Chondrocyte (in vitro differentiated cells): ENCODE measurements around the gene SHC3. TPM values are rescaled to one million over a fixed set of nuclear protein-coding genes. Genes with fewer than 3 reads are reported as not detected.

Experiments used
- DNase-seq: peaks from one replicate; pipeline ENCODE4 v3.0.0; 2021; ENCODE audit warnings: mixed read lengths, low spot score
- H3K27ac Mint-ChIP-seq: one replicate; pipeline ENCODE4 v1.8.0; 2021; ENCODE audit warnings: mild to moderate bottlenecking, moderate library complexity, mixed read lengths; ENCODE audit not compliant: unreplicated experiment
- H3K27me3 Mint-ChIP-seq: 2 replicates; pipeline ENCODE4 v1.8.0; 2021; ENCODE audit warnings: low read depth, mixed read lengths
- H3K36me3 Mint-ChIP-seq: 2 replicates; pipeline ENCODE4 v1.8.0; 2021; ENCODE audit warnings: low read depth, mixed read lengths
- H3K4me1 Mint-ChIP-seq: 2 replicates; pipeline ENCODE4 v1.8.0; 2021; ENCODE audit warnings: low read depth, mild to moderate bottlenecking, mixed read lengths
- H3K4me3 Mint-ChIP-seq: one replicate; pipeline ENCODE4 v1.8.0; 2021; ENCODE audit warnings: mild to moderate bottlenecking, moderate library complexity, mixed read lengths; ENCODE audit not compliant: unreplicated experiment
- H3K9me3 Mint-ChIP-seq: 2 replicates; pipeline ENCODE4 v1.8.0; 2021; ENCODE audit warnings: low read depth, mixed read lengths
- CTCF ChIP-seq: fragments of 200-600 bp; sonication (generic); IDR thresholded peaks from 2 replicates; pipeline ENCODE4 v1.5.0; 2021; ENCODE audit warnings: antibody characterized with exemption, mild to moderate bottlenecking, moderate library complexity
- total RNA-seq: library from RNA; stranded (reverse); gene quantifications from 3 replicates; pipeline ENCODE4 v1.2.1, GENCODE V29; 2021

SHC3 gene
- total RNA-seq, 1 donor from 2014 or later = 0.30 TPM

- Mint-ChIP-seq H3K27ac (no peak overlapping the region), H3K27me3 (no peaks in the 10 kb centered on the region), H3K9me3 (peaks cover 9% of the 10 kb centered on the region), H3K36me3 (no peaks in the 10 kb centered on the region), H3K4me3 (no peak overlapping the region), H3K4me1 (peaks cover 20% of the 10 kb centered on the region)
- no peak for TF ChIP-seq CTCF
- DNase-seq = no peak
Observed at GRCh38 chr9:89020754-89021153, 157.9 kb downstream of the SHC3 start.

- no peaks in the 10 kb centered on the region for H3K36me3 Mint-ChIP-seq
- peaks cover 9% of the 10 kb centered on the region for H3K9me3 Mint-ChIP-seq
- TF ChIP-seq CTCF = no peak
Observed at GRCh38 chr9:89015336-89015735, 163.3 kb downstream of the SHC3 start.

GRCh38 chr9:89014153-89014552 lies 164.5 kb downstream of the SHC3 start:
- no peaks in the 10 kb centered on the region for H3K27me3 Mint-ChIP-seq
- H3K4me3 Mint-ChIP-seq = no peak overlapping the region
- no peak for DNase-seq
- no peak for TF ChIP-seq CTCF
- no peak overlapping the region for H3K27ac Mint-ChIP-seq
- H3K4me1 Mint-ChIP-seq = peaks cover 8% of the 10 kb centered on the region
- no peaks in the 10 kb centered on the region for H3K36me3 Mint-ChIP-seq
- peaks cover 4% of the 10 kb centered on the region for H3K9me3 Mint-ChIP-seq

More at GRCh38 chr9:89015336-89015735, 163.3 kb downstream of the SHC3 start:
- DNase-seq = no peak
- H3K4me1 Mint-ChIP-seq = peaks cover 8% of the 10 kb centered on the region
- H3K4me3 Mint-ChIP-seq = no peak overlapping the region
- H3K27me3 Mint-ChIP-seq = no peaks in the 10 kb centered on the region
- H3K27ac Mint-ChIP-seq = no peak overlapping the region

- H3K4me3 Mint-ChIP-seq = no peak overlapping the region
- H3K27ac Mint-ChIP-seq = no peak overlapping the region
- H3K27me3 Mint-ChIP-seq = peaks cover 3% of the 10 kb centered on the region
- DNase-seq = no peak
- no peaks in the 10 kb centered on the region for H3K36me3 Mint-ChIP-seq
- peaks cover 8% of the 10 kb centered on the region for H3K4me1 Mint-ChIP-seq
- H3K9me3 Mint-ChIP-seq = peaks cover 4% of the 10 kb centered on the region
- no peak for TF ChIP-seq CTCF
Observed at GRCh38 chr9:89013660-89014059, 165.0 kb downstream of the SHC3 start.

GRCh38 chr9:89012294-89013042 lies 166.2 kb downstream of the SHC3 start:
- H3K4me1 Mint-ChIP-seq = peaks cover 8% of the 10 kb centered on the region
- H3K4me3 Mint-ChIP-seq = no peak overlapping the region
- no peaks in the 10 kb centered on the region for H3K9me3 Mint-ChIP-seq
- DNase-seq = no peak
- H3K36me3 Mint-ChIP-seq = no peaks in the 10 kb centered on the region
- no peak for TF ChIP-seq CTCF
- no peak overlapping the region for H3K27ac Mint-ChIP-seq
- H3K27me3 Mint-ChIP-seq = peaks cover 7% of the 10 kb centered on the region
